Nephron progenitor cell (in vitro differentiated cells): ENCODE measurements around the gene CDYL2.
"Not testable (repeated sequence)": the region's sequence is repeated elsewhere in the genome, so short reads cannot be mapped to it uniquely, and the experiment has no call there.

Source experiments
- DNase-seq: peaks from one replicate; pipeline ENCODE4 v3.0.0; 2021
- H3K27ac Mint-ChIP-seq: 2 replicates; pipeline ENCODE4 v1.8.0; 2021; ENCODE audit warnings: mild to moderate bottlenecking, moderate library complexity, mixed read lengths
- H3K27me3 Mint-ChIP-seq: 2 replicates; pipeline ENCODE4 v1.8.0; 2021; ENCODE audit warnings: mild to moderate bottlenecking, low read depth, mixed read lengths; ENCODE audit not compliant: poor library complexity
- H3K36me3 Mint-ChIP-seq: 2 replicates; pipeline ENCODE4 v1.8.0; 2021; ENCODE audit warnings: low read depth, mixed read lengths
- H3K4me1 Mint-ChIP-seq: 2 replicates; pipeline ENCODE4 v1.8.0; 2021; ENCODE audit warnings: mixed read lengths
- H3K4me3 Mint-ChIP-seq: 2 replicates; pipeline ENCODE4 v1.8.0; 2021; ENCODE audit warnings: mild to moderate bottlenecking, moderate library complexity, mixed read lengths
- H3K9me3 Mint-ChIP-seq: 2 replicates; pipeline ENCODE4 v1.8.0; 2021; ENCODE audit warnings: mild to moderate bottlenecking, moderate library complexity, mixed read lengths
- TF ChIP-seq, protein P1 (sequence below): fragments of 200-600 bp; sonication (generic); IDR thresholded peaks from 2 replicates; pipeline ENCODE4 v1.5.0; 2021; ENCODE audit warnings: antibody characterized with exemption

CDYL2 gene

DNA sequence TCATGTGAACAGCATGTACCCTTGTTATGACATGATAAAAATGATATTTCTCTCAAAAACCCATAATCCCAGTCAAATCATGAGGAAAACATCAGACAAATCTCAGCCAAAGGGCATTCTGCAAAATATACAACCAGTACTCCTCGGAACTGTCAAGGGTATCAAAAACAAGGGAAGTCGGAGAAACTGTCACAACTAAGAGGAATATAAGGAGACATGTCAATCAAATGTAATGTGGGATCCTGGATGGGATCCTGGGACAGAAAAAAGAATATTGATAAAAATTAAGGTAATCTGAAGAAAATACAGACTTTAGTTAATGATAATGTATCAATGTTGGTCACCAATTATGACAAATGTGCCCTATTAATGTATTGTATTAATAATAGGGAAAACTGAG is 15.6 kb upstream of the CDYL2 start:
- H3K4me3 Mint-ChIP-seq: no peak overlapping the region

DNA sequence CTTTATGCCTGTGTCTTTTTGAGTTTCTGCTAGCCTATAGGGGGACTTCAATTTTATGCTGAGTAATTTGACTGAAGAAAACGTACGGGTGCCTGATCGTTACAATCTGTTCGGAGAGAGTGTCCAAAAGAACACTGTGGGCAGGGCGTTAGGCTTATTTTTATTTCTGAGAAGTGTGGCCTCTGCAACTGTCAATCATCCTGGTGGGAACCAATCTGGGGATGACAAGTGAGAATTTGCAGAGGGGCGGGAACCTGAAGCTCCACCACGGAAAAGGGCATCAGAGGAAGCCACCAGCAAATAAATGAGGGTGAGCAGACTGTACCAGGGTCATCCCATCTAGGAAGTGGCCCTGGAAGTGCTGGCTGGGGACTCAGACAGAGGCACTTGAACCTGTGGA is 12.0 kb upstream of the CDYL2 start:
- Mint-ChIP-seq H3K9me3 (peaks cover 5% of the 10 kb centered on the region), H3K4me3 (no peak overlapping the region), H3K36me3 (no peaks in the 10 kb centered on the region), H3K27me3 (peaks cover 44% of the 10 kb centered on the region), H3K27ac (no peak overlapping the region), H3K4me1 (no peaks in the 10 kb centered on the region)
- no peak for DNase-seq
- TF ChIP-seq, protein P1, sequence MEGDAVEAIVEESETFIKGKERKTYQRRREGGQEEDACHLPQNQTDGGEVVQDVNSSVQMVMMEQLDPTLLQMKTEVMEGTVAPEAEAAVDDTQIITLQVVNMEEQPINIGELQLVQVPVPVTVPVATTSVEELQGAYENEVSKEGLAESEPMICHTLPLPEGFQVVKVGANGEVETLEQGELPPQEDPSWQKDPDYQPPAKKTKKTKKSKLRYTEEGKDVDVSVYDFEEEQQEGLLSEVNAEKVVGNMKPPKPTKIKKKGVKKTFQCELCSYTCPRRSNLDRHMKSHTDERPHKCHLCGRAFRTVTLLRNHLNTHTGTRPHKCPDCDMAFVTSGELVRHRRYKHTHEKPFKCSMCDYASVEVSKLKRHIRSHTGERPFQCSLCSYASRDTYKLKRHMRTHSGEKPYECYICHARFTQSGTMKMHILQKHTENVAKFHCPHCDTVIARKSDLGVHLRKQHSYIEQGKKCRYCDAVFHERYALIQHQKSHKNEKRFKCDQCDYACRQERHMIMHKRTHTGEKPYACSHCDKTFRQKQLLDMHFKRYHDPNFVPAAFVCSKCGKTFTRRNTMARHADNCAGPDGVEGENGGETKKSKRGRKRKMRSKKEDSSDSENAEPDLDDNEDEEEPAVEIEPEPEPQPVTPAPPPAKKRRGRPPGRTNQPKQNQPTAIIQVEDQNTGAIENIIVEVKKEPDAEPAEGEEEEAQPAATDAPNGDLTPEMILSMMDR: no peak

More for the DNA sequence above, 15.6 kb upstream of the CDYL2 start:
- peaks cover 23% of the 10 kb centered on the region for H3K27me3 Mint-ChIP-seq
- TF ChIP-seq, protein P1: no peak
- peaks cover 5% of the 10 kb centered on the region for H3K9me3 Mint-ChIP-seq
- no peak overlapping the region for H3K27ac Mint-ChIP-seq
- no peak for DNase-seq
- no peaks in the 10 kb centered on the region for H3K36me3 Mint-ChIP-seq
- no peaks in the 10 kb centered on the region for H3K4me1 Mint-ChIP-seq

DNA sequence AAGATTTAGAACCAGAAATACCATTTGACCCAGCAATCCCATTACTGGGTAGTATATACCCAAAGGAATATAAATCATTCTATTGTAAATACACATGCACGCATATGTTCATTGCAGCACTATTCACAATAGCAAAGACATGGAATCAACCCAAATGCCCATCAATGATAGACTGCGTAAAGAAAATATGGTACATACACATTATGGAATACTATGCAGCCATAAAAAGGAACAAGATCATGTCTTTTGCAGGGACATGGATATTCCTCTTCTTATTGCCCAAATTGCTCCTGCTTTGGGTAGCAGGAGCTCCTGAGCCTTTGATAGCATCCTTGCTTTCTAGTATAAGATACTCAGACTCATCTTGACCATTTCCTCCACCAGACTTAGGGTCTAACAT is 10.9 kb upstream of the CDYL2 start:
- not testable (repeated sequence) for H3K4me3 Mint-ChIP-seq, H3K9me3 Mint-ChIP-seq, H3K27ac Mint-ChIP-seq, H3K4me1 Mint-ChIP-seq, H3K36me3 Mint-ChIP-seq, DNase-seq
- H3K27me3 Mint-ChIP-seq: peaks cover 44% of the 10 kb centered on the region

DNA sequence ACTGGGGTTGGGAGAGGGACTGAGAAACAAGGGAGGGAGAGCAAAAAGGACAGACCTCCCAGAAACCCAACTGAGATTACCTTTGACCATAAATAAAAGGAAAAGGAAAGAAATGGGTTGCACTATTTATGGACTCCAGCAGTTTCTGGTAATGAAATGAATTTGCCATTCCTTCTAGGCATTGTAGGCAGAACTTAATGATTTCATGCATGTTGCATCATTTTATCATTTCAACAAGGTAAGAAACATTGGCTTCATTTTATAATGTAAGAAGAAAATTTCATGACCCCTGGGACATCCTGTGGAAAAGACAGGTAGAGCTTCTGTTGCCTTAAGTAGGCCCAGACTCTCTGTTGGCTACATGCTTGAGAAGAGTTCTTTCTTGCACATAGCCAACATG is 8.2 kb upstream of the CDYL2 start:
- H3K36me3 Mint-ChIP-seq: no peaks in the 10 kb centered on the region
- peaks cover 3% of the 10 kb centered on the region for H3K9me3 Mint-ChIP-seq
- DNase-seq: no peak
- H3K4me3 Mint-ChIP-seq: no peak overlapping the region
- no peak overlapping the region for H3K27ac Mint-ChIP-seq
- H3K27me3 Mint-ChIP-seq: peaks cover 34% of the 10 kb centered on the region
- no peaks in the 10 kb centered on the region for H3K4me1 Mint-ChIP-seq
- TF ChIP-seq, protein P1: no peak

DNA sequence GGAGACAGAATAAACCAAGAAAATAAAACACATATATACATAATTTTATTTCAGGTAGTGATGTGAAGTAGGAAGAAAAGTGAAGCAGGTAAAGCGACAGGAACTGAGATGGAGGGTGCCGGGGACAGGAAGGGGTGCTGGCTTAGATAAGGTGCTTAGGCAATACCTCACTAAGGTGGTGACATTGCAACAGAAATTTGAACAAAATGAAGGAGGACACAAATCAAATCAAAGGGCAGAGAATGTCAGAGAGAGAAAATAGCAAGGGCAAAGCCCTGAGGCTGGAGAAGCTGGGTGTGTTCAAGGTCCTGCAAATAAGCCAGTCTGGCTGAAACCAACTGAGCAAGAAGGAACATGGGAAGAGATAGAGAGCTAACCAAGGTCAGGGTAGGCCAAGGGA is 5.0 kb upstream of the CDYL2 start:
- Mint-ChIP-seq H3K36me3 (no peaks in the 10 kb centered on the region), H3K9me3 (no peaks in the 10 kb centered on the region), H3K27me3 (peaks cover 23% of the 10 kb centered on the region), H3K4me1 (no peaks in the 10 kb centered on the region), H3K4me3 (no peak overlapping the region), H3K27ac (no peak overlapping the region)
- DNase-seq: no peak
- TF ChIP-seq, protein P1: no peak

DNA sequence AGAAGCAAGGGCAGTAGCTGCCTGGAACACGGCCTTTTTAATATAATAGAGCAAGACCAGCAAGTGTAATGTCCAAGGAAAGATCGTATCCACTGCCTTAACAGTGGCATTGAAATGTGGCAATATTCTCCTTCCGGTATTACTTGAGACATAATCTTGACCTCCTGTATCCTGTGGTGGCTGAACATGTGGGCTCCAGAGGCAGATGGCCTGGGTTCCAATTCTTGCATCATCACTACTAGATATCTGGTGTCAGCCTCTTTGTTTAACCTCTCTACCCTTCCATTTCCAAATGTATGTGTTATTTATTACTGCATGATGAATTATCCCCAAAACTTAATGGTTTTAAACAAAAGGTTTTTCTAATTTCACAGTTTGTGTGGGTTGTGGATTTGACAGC is 3.5 kb upstream of the CDYL2 start:
- Mint-ChIP-seq H3K4me1 (no peaks in the 10 kb centered on the region), H3K27me3 (peaks cover 17% of the 10 kb centered on the region), H3K36me3 (no peaks in the 10 kb centered on the region), H3K4me3 (no peak overlapping the region), H3K27ac (no peak overlapping the region), H3K9me3 (peaks cover 2% of the 10 kb centered on the region)
- TF ChIP-seq, protein P1: no peak
- DNase-seq: no peak
